Embryonic facial prominence (tissue), 1 donor: Measurements from ENCODE around the gene ETFB.

ENCODE experiments used
- DNase-seq: peaks from one replicate; pipeline ENCODE4 v3.0.0-alpha.2; 2016; ENCODE audit errors: extremely low spot score

Gene ETFB

GRCh38 chr19:51372649-51373504 lies 6.7 kb upstream of the ETFB start, which contains the start of gene NKG7:
Gene NKG7 (minus strand): TSS chr19:51372654. CDS start chr19:51372535, 119 bp downstream.
- no peak for DNase-seq

GRCh38 chr19:51372021-51372648 lies 5.9 kb upstream of the ETFB start:
- no peak for DNase-seq

- no peak for DNase-seq
These were observed 5.0 kb upstream of the ETFB start for GRCh38 chr19:51371186-51371690.

- DNase-seq, result no peak
These were observed 4.0 kb upstream of the ETFB start for GRCh38 chr19:51370230-51370629.

DNA sequence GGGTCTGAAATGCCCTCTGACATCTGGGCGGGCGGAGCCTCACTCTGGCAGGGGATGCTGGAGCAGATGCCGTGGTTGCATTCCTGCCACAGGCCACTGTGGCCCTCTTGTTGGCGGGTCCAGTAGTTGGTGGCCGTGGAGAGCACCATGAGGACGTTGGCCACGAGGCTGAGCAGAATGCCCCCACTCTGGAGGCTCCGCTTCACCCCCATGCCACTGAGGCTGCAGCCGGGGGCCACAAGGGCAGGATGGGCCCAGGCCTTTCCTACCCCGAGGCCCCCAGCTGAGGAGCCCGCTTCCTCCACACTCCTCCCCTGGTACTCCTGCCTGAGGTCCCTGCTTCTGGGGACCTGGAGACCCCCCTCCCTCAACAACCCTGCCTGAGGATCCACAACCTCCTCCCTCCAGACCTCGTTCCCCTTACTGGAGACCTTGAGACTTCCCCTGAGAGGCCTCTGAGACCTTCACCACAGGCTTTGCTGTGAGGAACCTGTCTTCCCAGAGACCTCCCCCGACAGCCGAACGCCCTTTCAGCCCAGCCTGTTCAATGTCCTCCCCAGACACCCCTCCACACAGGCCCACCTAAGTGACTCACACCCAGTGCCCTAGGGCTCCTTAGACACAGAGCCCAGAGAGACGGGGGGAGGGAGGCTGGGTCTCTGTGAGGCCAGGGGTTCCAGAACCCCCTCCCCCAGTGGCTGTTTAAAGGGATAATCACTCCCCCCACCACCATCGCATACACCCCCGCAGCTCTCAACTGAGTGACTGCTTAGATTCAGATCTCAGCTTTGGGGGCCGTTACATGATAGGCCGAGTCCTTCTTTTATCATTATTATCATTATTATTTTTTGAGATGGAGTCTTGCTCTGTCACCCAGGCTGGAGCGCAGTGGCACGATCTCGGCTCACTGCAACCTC lies 2.4 kb upstream of the ETFB start, which contains the start of gene CLDND2:
Gene CLDND2, minus strand, starts transcription at position 638 of the 917 bp plus-strand sequence. Its CDS starts 426 bp downstream, at position 212.
- no peak for DNase-seq

DNA sequence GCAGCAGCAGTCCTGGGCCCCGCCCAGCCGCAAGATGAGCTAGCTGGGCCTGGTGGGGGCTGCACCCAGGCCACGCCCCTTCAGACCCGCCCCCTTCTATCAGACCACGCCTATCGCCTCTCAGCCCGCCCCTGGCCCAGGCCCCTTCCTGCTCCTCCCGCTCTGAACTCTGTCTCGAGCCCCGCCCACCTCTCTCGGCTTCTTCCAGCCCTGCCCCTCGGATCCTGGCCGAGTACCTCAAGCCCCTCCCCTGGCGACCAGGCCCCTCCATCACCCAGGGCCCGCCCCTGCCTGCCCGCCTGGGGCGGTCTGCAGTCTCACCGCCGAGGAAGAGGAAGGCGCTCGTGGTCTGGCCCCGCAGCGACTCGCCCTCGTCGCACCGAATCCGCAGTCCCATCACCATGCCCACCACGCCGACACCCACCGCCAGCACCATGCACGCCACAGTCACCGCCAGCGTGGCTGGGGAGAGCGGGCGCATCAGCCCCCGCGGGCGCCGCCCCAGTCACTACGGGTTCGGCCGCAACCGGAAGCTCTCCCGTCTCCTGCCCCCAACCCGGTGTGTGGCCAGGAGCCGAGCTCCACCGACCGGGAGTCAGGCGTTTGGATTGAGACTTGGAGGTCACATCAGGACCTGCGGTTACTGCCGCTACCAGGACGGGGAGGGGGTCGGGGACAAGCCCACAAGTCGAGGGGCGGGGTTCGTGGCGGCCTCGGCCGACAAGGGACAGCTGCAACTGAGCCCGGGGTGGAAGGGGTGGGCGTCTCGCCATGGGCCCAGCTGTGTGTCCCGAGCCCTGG lies 1.6 kb upstream of the ETFB start:
- DNase-seq, result peak; percentile 97

DNA sequence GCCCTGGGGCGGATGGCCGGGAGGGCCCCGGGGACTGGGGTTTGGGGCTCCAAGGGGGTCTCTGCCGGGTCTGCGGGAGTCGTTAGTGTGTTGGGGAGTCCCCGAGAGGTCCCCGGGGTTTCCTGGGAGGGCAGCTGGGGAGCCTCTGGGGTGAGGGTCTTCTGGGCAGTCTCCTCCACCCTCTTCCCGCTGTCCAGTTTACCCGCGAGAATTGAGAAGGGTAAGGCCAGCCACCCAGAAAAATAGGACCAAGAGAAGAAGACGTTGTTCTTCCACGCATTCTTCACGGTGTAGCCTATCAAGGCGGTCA lies 1.0 kb upstream of the ETFB start:
- no peak for DNase-seq

GRCh38 chr19:51366389-51367254 lies 434 bp upstream of the ETFB start:
- peak; percentile 95 for DNase-seq

GRCh38 chr19:51365211-51365964 lies 800 bp downstream of the ETFB start:
- no peak for DNase-seq

- DNase-seq, result no peak
These were observed 1.7 kb downstream of the ETFB start for GRCh38 chr19:51364200-51365106.

DNA sequence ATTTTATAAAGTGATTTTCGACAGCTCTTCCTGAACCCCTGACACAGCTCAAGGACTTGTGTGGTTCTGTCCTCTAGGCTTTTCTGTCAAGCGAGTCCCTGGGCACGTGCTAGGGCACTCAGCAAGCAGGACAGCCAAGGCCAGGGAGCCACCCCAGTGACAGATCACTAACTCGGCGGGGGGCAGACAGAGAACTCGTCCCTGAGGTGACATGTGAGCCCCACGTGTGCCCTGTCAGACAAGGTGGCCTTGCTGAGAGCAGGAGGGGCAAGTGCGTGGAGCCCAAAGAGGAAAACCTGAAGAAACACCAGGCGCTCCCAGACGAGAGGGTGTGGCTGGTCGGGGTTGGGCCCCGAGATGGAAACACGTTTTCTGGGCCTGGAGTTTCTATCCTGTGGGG lies 4.9 kb downstream of the ETFB start:
- DNase-seq, result no peak

GRCh38 chr19:51359294-51359693 lies 6.9 kb downstream of the ETFB start:
- no peak for DNase-seq

- DNase-seq, result no peak
These were observed 8.2 kb downstream of the ETFB start for GRCh38 chr19:51357952-51358351.

DNA sequence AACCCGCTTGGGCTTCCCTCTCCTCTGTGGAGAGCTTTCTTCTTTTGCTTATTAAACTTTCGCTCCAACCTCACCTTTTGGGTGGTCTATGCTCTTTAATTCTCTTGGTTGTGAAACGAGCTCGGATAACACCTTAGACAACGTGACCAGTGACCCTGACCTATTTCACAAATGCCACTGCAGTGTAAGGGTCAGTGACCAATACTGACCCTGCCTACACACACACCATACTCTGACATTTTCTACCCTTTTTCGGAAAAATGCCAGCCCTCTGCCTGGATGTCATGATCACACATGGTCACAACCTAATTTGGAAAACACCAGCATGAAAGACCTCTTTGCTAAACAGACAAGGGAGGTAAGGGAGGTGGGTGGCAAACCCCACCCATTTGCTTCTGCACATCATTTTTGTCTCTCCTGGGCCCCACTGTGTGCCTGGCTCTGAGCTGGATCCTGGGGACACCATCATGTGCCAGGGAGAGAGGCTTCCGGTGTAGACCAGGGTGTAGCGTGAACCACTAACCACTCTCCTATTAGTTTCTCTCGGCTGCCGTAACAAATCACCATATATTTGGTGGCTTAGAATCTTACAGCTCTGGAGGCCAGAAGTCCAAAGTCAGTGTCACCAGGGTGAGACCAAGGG lies 9.9 kb downstream of the ETFB start:
- no peak for DNase-seq

GRCh38 chr19:51354742-51355148 lies 11.4 kb downstream of the ETFB start:
- DNase-seq, result peak; percentile 22

GRCh38 chr19:51354103-51354741 lies 12.0 kb downstream of the ETFB start:
- DNase-seq, result no peak

DNA sequence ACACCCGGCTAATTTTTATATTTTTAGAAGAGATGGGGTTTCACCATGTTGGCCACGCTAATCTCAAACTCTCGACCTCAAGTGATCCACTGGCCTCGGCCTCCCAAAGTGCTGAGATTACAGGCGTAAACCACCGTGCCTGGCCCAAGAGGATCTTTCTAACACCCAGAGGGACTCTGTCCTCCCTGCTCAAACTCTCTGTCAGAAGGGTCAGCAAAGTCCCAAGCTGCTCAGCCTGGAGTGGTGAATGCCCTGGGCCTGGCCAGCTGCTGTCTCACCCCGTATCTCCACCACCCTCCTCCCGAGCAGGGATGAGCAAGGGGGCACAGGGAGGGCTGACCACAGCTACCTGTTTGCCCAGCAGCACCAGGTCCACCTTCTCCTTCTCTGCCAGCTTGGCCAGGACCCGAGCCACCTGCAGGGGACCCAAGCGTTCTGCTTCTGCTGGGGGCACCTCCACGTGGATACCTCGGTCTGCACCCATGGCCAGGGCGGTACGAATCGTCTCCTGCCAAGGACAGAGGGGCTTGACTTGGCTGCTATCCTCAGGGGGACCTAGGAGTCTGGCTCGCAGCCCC lies 13.3 kb downstream of the ETFB start:
- no peak for DNase-seq
